B cell (primary cell): ENCODE results near the gene EXT2. TPM values are rescaled to one million over a fixed set of nuclear protein-coding genes. Genes with fewer than 3 reads are reported as not detected.

ENCODE experiments used
- ATAC-seq: fragments of 200-7000 bp; cut with Tn5 transposase; one replicate; pipeline ENCODE4 v1.10.0; 2021; ENCODE audit warnings: low read depth, mild to moderate bottlenecking, moderate number of reproducible peaks, moderate library complexity
- CTCF ChIA-PET: fragments of 350-600 bp; sonication (Branson Sonifier 250); formaldehyde crosslinking; loops from one replicate; lab custom pipeline; 2021; ENCODE audit warnings: antibody characterized with exemption, inconsistent platforms; lab: Charles Lee
- POLR2A ChIA-PET: fragments of 350-600 bp; sonication (Branson Sonifier 250); formaldehyde crosslinking; loops from one replicate; lab custom pipeline; 2021; ENCODE audit warnings: antibody characterized with exemption; lab: Charles Lee
- DNase-seq: peaks from one replicate; pipeline ENCODE4 v3.0.0; 2013
- H2AFZ ChIP-seq: 2 replicates; pipeline ENCODE4 v1.6.1; 2012; ENCODE audit warnings: mild to moderate bottlenecking, low read depth, low read length; ENCODE audit not compliant: insufficient read depth, poor library complexity, severe bottlenecking
- H3K27ac ChIP-seq, 2 donors: 1 replicate in 1 of 2; 2 replicates in 1 of 2; pipeline ENCODE4 v1.5.1; 2012 to 2013; ENCODE audit warnings: low read length in 2 of 2, mild to moderate bottlenecking in 2 of 2, moderate library complexity in 1 of 2
- H3K27me3 ChIP-seq, 4 experiments: fragments of 200-600 bp in 1 of 4; sonication (generic) in 1 of 4; replicated peaks in 1 of 4; 1 replicate in 2 of 4; 2 replicates in 2 of 4; pipeline versions ENCODE4 v1.6.1 to v1.7.0; 2013 to 2016; ENCODE audit warnings: low read length in 3 of 4, mild to moderate bottlenecking in 2 of 4, mixed read lengths in 1 of 4, moderate library complexity in 1 of 4; ENCODE audit not compliant: insufficient read depth in 4 of 4, control insufficient read depth in 3 of 4; ENCODE audit errors: control extremely low read depth in 1 of 4
- H3K36me3 ChIP-seq, 2 experiments: replicated peaks in 1 of 2; 1 replicate in 1 of 2; 2 replicates in 1 of 2; pipeline versions ENCODE4 v1.6.1 to v1.7.1; 2013; ENCODE audit warnings: low read length in 1 of 2; ENCODE audit not compliant: insufficient read depth in 2 of 2, control insufficient read depth in 1 of 2; ENCODE audit errors: control extremely low read depth in 1 of 2, extremely low read depth in 1 of 2
- H3K4me1 ChIP-seq, 2 donors: fragments of 200-600 bp in 1 of 2; sonication (generic) in 1 of 2; 1 replicate in 1 of 2; 2 replicates in 1 of 2; pipeline versions ENCODE4 v1.5.1 to v1.6.1; 2013 to 2017; ENCODE audit warnings: low read length in 2 of 2; ENCODE audit not compliant: control insufficient read depth in 2 of 2, insufficient read depth in 2 of 2
- H3K4me2 ChIP-seq: replicated peaks from 2 replicates; pipeline ENCODE3; 2012; ENCODE audit warnings: mild to moderate bottlenecking, low read depth, low read length; ENCODE audit not compliant: poor library complexity, severe bottlenecking
- H3K4me3 ChIP-seq, 5 experiments: fragments of 200-600 bp in 1 of 5; sonication (generic) in 1 of 5; 1 replicate in 3 of 5; 2 replicates in 2 of 5; pipeline versions ENCODE4 v1.5.1 to v1.7.0; 2011 to 2016; ENCODE audit warnings: low read length in 4 of 5, mild to moderate bottlenecking in 4 of 5, low read depth in 2 of 5, control low read depth in 1 of 5, moderate library complexity in 1 of 5; ENCODE audit not compliant: insufficient read depth in 1 of 5; ENCODE audit errors: control extremely low read depth in 1 of 5, extremely low read depth in 1 of 5
- H3K79me2 ChIP-seq: fragments of 200-600 bp; sonication (generic); one replicate; pipeline ENCODE4 v1.6.0; 2016; ENCODE audit warnings: low read length; ENCODE audit not compliant: control insufficient read depth, insufficient read depth
- H3K9ac ChIP-seq: fragments of 200-600 bp; sonication (generic); 2 replicates; pipeline ENCODE4 v1.6.1; 2017; ENCODE audit warnings: mild to moderate bottlenecking, low read length, moderate library complexity
- H3K9me3 ChIP-seq, 3 donors: one replicate each; pipeline versions ENCODE4 v1.6.1 to v1.7.1; 2013; ENCODE audit warnings: low read length in 2 of 3; ENCODE audit not compliant: control insufficient read depth in 2 of 3, insufficient read depth in 1 of 3; ENCODE audit errors: control extremely low read depth in 1 of 3
- H4K20me1 ChIP-seq: 2 replicates; pipeline ENCODE4 v1.6.0; 2012; ENCODE audit warnings: mild to moderate bottlenecking, low read length; ENCODE audit not compliant: insufficient read depth, control insufficient read depth, poor library complexity, severe bottlenecking
- H3K27ac Mint-ChIP-seq: one replicate; pipeline ENCODE4 v1.8.0; 2021; ENCODE audit warnings: mixed read lengths
- H3K27me3 Mint-ChIP-seq: one replicate; pipeline ENCODE4 v1.8.0; 2021; ENCODE audit warnings: mixed read lengths
- H3K4me1 Mint-ChIP-seq: one replicate; pipeline ENCODE4 v1.8.0; 2021; ENCODE audit warnings: mixed read lengths
- H3K4me3 Mint-ChIP-seq: one replicate; pipeline ENCODE4 v1.8.0; 2021; ENCODE audit warnings: mixed read lengths
- H3K9me3 Mint-ChIP-seq: one replicate; pipeline ENCODE4 v1.8.0; 2022; ENCODE audit warnings: mixed read lengths; ENCODE audit not compliant: insufficient read depth
- CTCF ChIP-seq: fragments of 200-600 bp; IDR thresholded peaks from one replicate; pipeline ENCODE4 v1.8.0; 2022; ENCODE audit warnings: antibody characterized with exemption, mild to moderate bottlenecking
- EZH2 ChIP-seq: IDR thresholded peaks from 2 replicates; pipeline ENCODE4 v1.6.1; 2012; ENCODE audit warnings: borderline replicate concordance, low read depth, mild to moderate bottlenecking, moderate library complexity, low read length; ENCODE audit not compliant: insufficient read depth, poor library complexity, severe bottlenecking
- WGBS: methylation state at CpG from one replicate; pipeline ENCODE4 v1.1.5; 2013; ENCODE audit warnings: missing lambda C conversion rate; ENCODE audit not compliant: insufficient coverage; 5-methylcytosine and 5-hydroxymethylcytosine counted together
- intact Hi-C: fragments of 100-400 bp; cut with micrococcal nuclease; formaldehyde crosslinking; loops from one replicate; pipeline ENCODE4 v1.10.0; 2022
- polyA plus RNA-seq: library from polyadenylated mRNA; depleted of rRNA; stranded (reverse); fragments of >200 nt; gene quantifications from 2 replicates; pipeline ENCODE4 v1.2.3, GENCODE V29; 2012
- total RNA-seq, 2 donors: library from RNA; stranded (reverse); fragments of 120-200 nt in 1 of 2; gene quantifications; 1 replicate in 1 of 2; 2 replicates in 1 of 2; pipeline versions ENCODE4 v1.2.3 to v1.2.4, GENCODE V29; 2013 to 2022

EXT2 gene
- total and polyA plus RNA-seq, 2 donors (not counting 1 experiment from before 2014, with no cell fraction given): 11.0 to 27.8 TPM

- ChIA-PET CTCF (no interaction called here), POLR2A (no interaction called here)
- Histone ChIP-seq H3K4me1 (no peaks in the 10 kb centered on the region), H2AFZ (no peak overlapping the region), H3K27ac (no peak overlapping the region), H3K79me2 (no peaks in the 10 kb centered on the region), H3K27me3 (no peaks in the 10 kb centered on the region), H4K20me1 (no peaks in the 10 kb centered on the region), H3K4me3 (no peak overlapping the region), H3K36me3 (peaks cover 0 to 5% of the 10 kb centered on the region in 2 experiments), H3K9me3 (no peaks in the 10 kb centered on the region), H3K4me2 (no peak overlapping the region), H3K9ac (no peak overlapping the region)
- Mint-ChIP-seq H3K4me3 (no peak overlapping the region), H3K27ac (no peak overlapping the region), H3K4me1 (no peaks in the 10 kb centered on the region), H3K27me3 (no peaks in the 10 kb centered on the region), H3K9me3 (no peaks in the 10 kb centered on the region)
- TF ChIP-seq CTCF (no peak), EZH2 (no peak)
- no peak for ATAC-seq
- WGBS: no CpG with 5 or more reads among the region's 4 CpGs
- no peak for DNase-seq
- intact Hi-C loops: no loop called here
Measured at GRCh38 chr11:44171518-44171917, 76.0 kb downstream of the EXT2 start.

GRCh38 chr11:44172966-44173365, 77.5 kb downstream of the EXT2 start:
- ChIA-PET POLR2A (no interaction called here), CTCF (no interaction called here)
- Histone ChIP-seq H3K4me3 (no peak overlapping the region), H3K27ac (no peak overlapping the region), H3K9ac (no peak overlapping the region), H3K79me2 (no peaks in the 10 kb centered on the region), H3K36me3 (peaks cover 0 to 5% of the 10 kb centered on the region in 2 experiments), H3K9me3 (no peaks in the 10 kb centered on the region), H3K4me2 (no peak overlapping the region), H2AFZ (no peak overlapping the region), H3K27me3 (no peaks in the 10 kb centered on the region), H4K20me1 (no peaks in the 10 kb centered on the region), H3K4me1 (no peaks in the 10 kb centered on the region)
- intact Hi-C loops: no loop called here
- Mint-ChIP-seq H3K9me3 (no peaks in the 10 kb centered on the region), H3K4me3 (no peak overlapping the region), H3K27me3 (no peaks in the 10 kb centered on the region), H3K27ac (no peak overlapping the region), H3K4me1 (peaks cover 1% of the 10 kb centered on the region)
- WGBS: no CpG with 5 or more reads among the region's 3 CpGs
- TF ChIP-seq CTCF: no peak
- no peak for TF ChIP-seq EZH2
- no peak for ATAC-seq
- DNase-seq: no peak
